ENCODE data around the gene PDK3. TPM values are rescaled to one million over a fixed set of nuclear protein-coding genes. Genes with fewer than 3 reads are reported as not detected.

The PDK3 gene
- polyA plus RNA-seq, 1 donor from 2014 or later: 2.1 TPM

DNA sequence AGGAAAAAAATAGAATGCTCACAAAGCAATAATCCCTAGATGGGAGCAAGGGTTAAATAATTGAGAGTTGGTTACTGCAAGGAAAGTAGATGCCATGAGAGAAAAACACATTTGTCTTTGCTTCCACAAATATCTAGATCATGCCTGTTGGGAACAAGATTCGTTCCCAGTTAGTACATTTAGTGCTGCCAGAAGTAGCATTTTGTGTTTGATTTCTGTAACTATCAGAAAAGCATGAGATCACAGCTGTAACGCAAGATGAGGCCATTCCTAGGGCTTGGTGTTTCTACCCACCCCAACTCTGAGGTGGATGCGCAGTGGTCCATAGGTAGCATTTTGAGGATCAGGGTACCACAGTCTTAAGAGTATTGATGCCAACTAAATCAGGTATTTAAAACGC, 20.4 kb upstream of the PDK3 start:
- no peaks in the 10 kb centered on the region for H3K27me3 ChIP-seq (ENCODE audit: insufficient read depth, low read depth, low read length)
- TF ChIP-seq MXI1 (conservative IDR thresholded peaks at IDR 0.05; ENCODE audit: poor library complexity, severe bottlenecking) (no peak), TAF1 (IDR thresholded peaks at IDR 0.05; ENCODE audit: low read depth) (no peak), EP300 (conservative IDR thresholded peaks at IDR 0.05; ENCODE audit: poor library complexity, severe bottlenecking) (no peak), POLR2AphosphoS5 (IDR thresholded peaks at IDR 0.05) (no peak), EZH2 (IDR thresholded peaks at IDR 0.05; ENCODE audit: borderline replicate concordance, insufficient read depth, low read length, poor library complexity, severe bottlenecking) (no peak), SMC3 (conservative IDR thresholded peaks at IDR 0.05; ENCODE audit: poor library complexity) (no peak), RAD21 (conservative IDR thresholded peaks at IDR 0.05) (no peak)
- TF ChIP-seq, protein P1, sequence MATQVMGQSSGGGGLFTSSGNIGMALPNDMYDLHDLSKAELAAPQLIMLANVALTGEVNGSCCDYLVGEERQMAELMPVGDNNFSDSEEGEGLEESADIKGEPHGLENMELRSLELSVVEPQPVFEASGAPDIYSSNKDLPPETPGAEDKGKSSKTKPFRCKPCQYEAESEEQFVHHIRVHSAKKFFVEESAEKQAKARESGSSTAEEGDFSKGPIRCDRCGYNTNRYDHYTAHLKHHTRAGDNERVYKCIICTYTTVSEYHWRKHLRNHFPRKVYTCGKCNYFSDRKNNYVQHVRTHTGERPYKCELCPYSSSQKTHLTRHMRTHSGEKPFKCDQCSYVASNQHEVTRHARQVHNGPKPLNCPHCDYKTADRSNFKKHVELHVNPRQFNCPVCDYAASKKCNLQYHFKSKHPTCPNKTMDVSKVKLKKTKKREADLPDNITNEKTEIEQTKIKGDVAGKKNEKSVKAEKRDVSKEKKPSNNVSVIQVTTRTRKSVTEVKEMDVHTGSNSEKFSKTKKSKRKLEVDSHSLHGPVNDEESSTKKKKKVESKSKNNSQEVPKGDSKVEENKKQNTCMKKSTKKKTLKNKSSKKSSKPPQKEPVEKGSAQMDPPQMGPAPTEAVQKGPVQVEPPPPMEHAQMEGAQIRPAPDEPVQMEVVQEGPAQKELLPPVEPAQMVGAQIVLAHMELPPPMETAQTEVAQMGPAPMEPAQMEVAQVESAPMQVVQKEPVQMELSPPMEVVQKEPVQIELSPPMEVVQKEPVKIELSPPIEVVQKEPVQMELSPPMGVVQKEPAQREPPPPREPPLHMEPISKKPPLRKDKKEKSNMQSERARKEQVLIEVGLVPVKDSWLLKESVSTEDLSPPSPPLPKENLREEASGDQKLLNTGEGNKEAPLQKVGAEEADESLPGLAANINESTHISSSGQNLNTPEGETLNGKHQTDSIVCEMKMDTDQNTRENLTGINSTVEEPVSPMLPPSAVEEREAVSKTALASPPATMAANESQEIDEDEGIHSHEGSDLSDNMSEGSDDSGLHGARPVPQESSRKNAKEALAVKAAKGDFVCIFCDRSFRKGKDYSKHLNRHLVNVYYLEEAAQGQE (IDR thresholded peaks at IDR 0.05; ENCODE audit: borderline replicate concordance): no peak
- TF ChIP-seq, protein P2, sequence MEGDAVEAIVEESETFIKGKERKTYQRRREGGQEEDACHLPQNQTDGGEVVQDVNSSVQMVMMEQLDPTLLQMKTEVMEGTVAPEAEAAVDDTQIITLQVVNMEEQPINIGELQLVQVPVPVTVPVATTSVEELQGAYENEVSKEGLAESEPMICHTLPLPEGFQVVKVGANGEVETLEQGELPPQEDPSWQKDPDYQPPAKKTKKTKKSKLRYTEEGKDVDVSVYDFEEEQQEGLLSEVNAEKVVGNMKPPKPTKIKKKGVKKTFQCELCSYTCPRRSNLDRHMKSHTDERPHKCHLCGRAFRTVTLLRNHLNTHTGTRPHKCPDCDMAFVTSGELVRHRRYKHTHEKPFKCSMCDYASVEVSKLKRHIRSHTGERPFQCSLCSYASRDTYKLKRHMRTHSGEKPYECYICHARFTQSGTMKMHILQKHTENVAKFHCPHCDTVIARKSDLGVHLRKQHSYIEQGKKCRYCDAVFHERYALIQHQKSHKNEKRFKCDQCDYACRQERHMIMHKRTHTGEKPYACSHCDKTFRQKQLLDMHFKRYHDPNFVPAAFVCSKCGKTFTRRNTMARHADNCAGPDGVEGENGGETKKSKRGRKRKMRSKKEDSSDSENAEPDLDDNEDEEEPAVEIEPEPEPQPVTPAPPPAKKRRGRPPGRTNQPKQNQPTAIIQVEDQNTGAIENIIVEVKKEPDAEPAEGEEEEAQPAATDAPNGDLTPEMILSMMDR (IDR thresholded peaks at IDR 0.05; ENCODE audit: poor library complexity, severe bottlenecking): no peak
- H3K79me2 ChIP-seq (replicated peaks; ENCODE audit: insufficient read depth, low read length): no peaks in the 10 kb centered on the region
- no peak overlapping the region for H2AFZ ChIP-seq (ENCODE audit: low read depth, low read length)
- H4K20me1 ChIP-seq (ENCODE audit: insufficient read depth): no peaks in the 10 kb centered on the region
- H3K9me3 ChIP-seq (ENCODE audit: low read length): no peaks in the 10 kb centered on the region
- no peaks in the 10 kb centered on the region for H3K36me3 ChIP-seq (ENCODE audit: insufficient read depth, low read length)
- H3F3A ChIP-seq (ENCODE audit: insufficient read depth, low read length, poor library complexity, severe bottlenecking): no peaks in the 10 kb centered on the region
- no peak overlapping the region for H3K27ac ChIP-seq (ENCODE audit: low read length)
- H3K9ac ChIP-seq (ENCODE audit: low read length): no peak overlapping the region
- H3K4me2 ChIP-seq (ENCODE audit: low read length): no peak overlapping the region
- H3K4me3 ChIP-seq (ENCODE audit: low read length): no peak overlapping the region
- H3K9me2 ChIP-seq (ENCODE audit: insufficient read depth, low read length): no peaks in the 10 kb centered on the region

DNA sequence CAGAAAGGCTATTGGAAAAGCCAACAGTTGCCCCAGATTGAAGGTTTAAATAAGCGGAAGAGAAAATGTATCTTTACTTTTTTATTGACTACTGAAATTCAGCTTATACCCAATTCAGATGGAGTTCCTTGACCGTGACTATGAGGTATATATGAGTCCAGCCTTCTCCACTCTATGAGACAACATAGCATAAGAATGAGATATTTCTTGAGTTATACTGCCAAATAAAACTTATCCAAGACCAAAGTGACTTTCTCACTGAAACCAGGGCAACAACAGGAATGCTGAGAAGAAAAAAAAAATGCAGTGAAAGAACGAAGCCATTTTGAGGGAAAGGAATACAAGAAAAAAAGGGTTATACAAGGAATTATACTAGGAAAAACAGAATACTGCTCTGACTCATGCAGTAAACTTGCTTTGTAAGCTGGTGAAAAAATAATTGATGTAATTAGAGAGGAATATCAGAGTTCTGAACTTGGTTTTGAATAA, 16.3 kb upstream of the PDK3 start:
- Histone ChIP-seq H3K36me3 (ENCODE audit: insufficient read depth, low read length) (no peaks in the 10 kb centered on the region), H3K9me3 (ENCODE audit: low read length) (no peaks in the 10 kb centered on the region), H3K27me3 (ENCODE audit: insufficient read depth, low read depth, low read length) (no peaks in the 10 kb centered on the region), H4K20me1 (ENCODE audit: insufficient read depth) (no peaks in the 10 kb centered on the region), H3K79me2 (replicated peaks; ENCODE audit: insufficient read depth, low read length) (no peaks in the 10 kb centered on the region), H3F3A (ENCODE audit: insufficient read depth, low read length, poor library complexity, severe bottlenecking) (no peaks in the 10 kb centered on the region), H3K4me3 (ENCODE audit: low read length) (no peak overlapping the region), H3K4me2 (ENCODE audit: low read length) (no peak overlapping the region), H2AFZ (ENCODE audit: low read depth, low read length) (no peak overlapping the region), H3K9ac (ENCODE audit: low read length) (no peak overlapping the region), H3K9me2 (ENCODE audit: insufficient read depth, low read length) (no peaks in the 10 kb centered on the region), H3K27ac (ENCODE audit: low read length) (no peak overlapping the region)
- TF ChIP-seq TAF1 (IDR thresholded peaks at IDR 0.05; ENCODE audit: low read depth) (no peak), EZH2 (IDR thresholded peaks at IDR 0.05; ENCODE audit: borderline replicate concordance, insufficient read depth, low read length, poor library complexity, severe bottlenecking) (no peak), EP300 (conservative IDR thresholded peaks at IDR 0.05; ENCODE audit: poor library complexity, severe bottlenecking) (no peak), SMC3 (conservative IDR thresholded peaks at IDR 0.05; ENCODE audit: poor library complexity) (no peak), RAD21 (conservative IDR thresholded peaks at IDR 0.05) (no peak)
- TF ChIP-seq, protein P1 (IDR thresholded peaks at IDR 0.05; ENCODE audit: borderline replicate concordance): no peak
